ENCODE results near the gene GBGT1. TPM values are rescaled to one million over a fixed set of nuclear protein-coding genes. Genes with fewer than 3 reads are reported as not detected.
A peak's percentile ranks its signal among the peaks of the same experiment; 100 is the strongest.

Gene GBGT1
- total RNA-seq, 1 experiment from 2014 or later, result 1.8 TPM

- Histone ChIP-seq H3K27me3 (ENCODE audit: control insufficient read depth, insufficient read depth, low read length) (no peaks in the 10 kb centered on the region), H3K4me3 (ENCODE audit: low read depth in 2 of 2, low read length in 2 of 2) (no peak overlapping the region), H3K27ac (ENCODE audit: low read length) (no peak overlapping the region), H3K4me1 (ENCODE audit: control insufficient read depth, insufficient read depth, low read length) (peaks cover 57% of the 10 kb centered on the region), H3K36me3 (ENCODE audit: control insufficient read depth, insufficient read depth, low read length) (no peaks in the 10 kb centered on the region), H3K9me3 (ENCODE audit: control insufficient read depth, insufficient read depth, low read depth, low read length) (no peaks in the 10 kb centered on the region)
- POLR2A ChIA-PET, result no interaction called here
- ATAC-seq (no peak; the same call in 1 of the 2 replicates), DNase-seq (ENCODE audit: low read depth, low spot score) (no peak)
- no TSS peak for BruUV-seq (replicated peaks)
- CTCF ChIA-PET, result no interaction called here
- TF ChIP-seq POLR2AphosphoS5 (IDR thresholded peaks at IDR 0.05; ENCODE audit: low read depth, low read length), result no peak
- no peak for TF ChIP-seq REST (IDR thresholded peaks at IDR 0.05; ENCODE audit: insufficient read depth in 1 of 2, low read depth in 2 of 2, low read length in 1 of 2)
- no peak for TF ChIP-seq CTCF (IDR thresholded peaks at IDR 0.05)
- no peak for TF ChIP-seq TCF7L2 (IDR thresholded peaks at IDR 0.05; ENCODE audit: low read depth, low read length)
- in situ Hi-C loops (cut with HindIII; ENCODE audit: low pct_unique_long_range_greater_than_20kb, low sequenced_read_pairs), result no loop called here
- intact Hi-C loops (cut with micrococcal nuclease; ENCODE audit: unreplicated experiment), result no loop called here
Measured at GRCh38 chr9:133115604-133116345, 47.9 kb downstream of the GBGT1 start.

- in situ Hi-C loops (cut with HindIII; ENCODE audit: low pct_unique_long_range_greater_than_20kb, low sequenced_read_pairs), result no loop called here
- BruUV-seq (replicated peaks), result no TSS peak
- Histone ChIP-seq H3K4me3 (ENCODE audit: low read depth in 2 of 2, low read length in 2 of 2) (no peak overlapping the region), H3K27me3 (ENCODE audit: control insufficient read depth, insufficient read depth, low read length) (no peaks in the 10 kb centered on the region), H3K27ac (ENCODE audit: low read length) (peak overlapping the region; percentile 17; the same call in 1 of the 2 replicates), H3K4me1 (ENCODE audit: control insufficient read depth, insufficient read depth, low read length) (peaks cover 57% of the 10 kb centered on the region), H3K9me3 (ENCODE audit: control insufficient read depth, insufficient read depth, low read depth, low read length) (no peaks in the 10 kb centered on the region), H3K36me3 (ENCODE audit: control insufficient read depth, insufficient read depth, low read length) (no peaks in the 10 kb centered on the region)
- intact Hi-C loops (cut with micrococcal nuclease; ENCODE audit: unreplicated experiment), result no loop called here
- DNase-seq (ENCODE audit: low read depth, low spot score) (no peak), ATAC-seq (peak; percentile 17; the same call in 1 of the 2 replicates)
- ChIA-PET CTCF (no interaction called here), POLR2A (no interaction called here)
- TF ChIP-seq CTCF (IDR thresholded peaks at IDR 0.05) (no peak), POLR2AphosphoS5 (IDR thresholded peaks at IDR 0.05; ENCODE audit: low read depth, low read length) (no peak), TCF7L2 (IDR thresholded peaks at IDR 0.05; ENCODE audit: low read depth, low read length) (no peak), SIN3A (IDR thresholded peaks at IDR 0.05; ENCODE audit: borderline replicate concordance, insufficient read depth, low read depth, low read length) (no peak), REST (IDR thresholded peaks at IDR 0.05; ENCODE audit: insufficient read depth in 1 of 2, low read depth in 2 of 2, low read length in 1 of 2) (no peak)
Measured at GRCh38 chr9:133114886-133115603, 48.7 kb downstream of the GBGT1 start.

All from Panc1 (cell line).